Measurements from ENCODE around the gene SIGLEC7. TPM values are rescaled to one million over a fixed set of nuclear protein-coding genes. Genes with fewer than 3 reads are reported as not detected.

The SIGLEC7 gene
- total RNA-seq, 2 donors from 2014 or later = 0.26 to 1.7 TPM

GRCh38 chr19:51123802-51124201 lies 18.3 kb upstream of the SIGLEC7 start:
- no peaks in the 10 kb centered on the region for H3K27me3 ChIP-seq

GRCh38 chr19:51124216-51124615 lies 17.9 kb upstream of the SIGLEC7 start:
- DNase-seq (ENCODE audit: low spot score) = no peak
- H3K4me3 ChIP-seq = no peak overlapping the region
- H3K4me1 ChIP-seq = no peaks in the 10 kb centered on the region
- H3K27me3 ChIP-seq = no peaks in the 10 kb centered on the region
- TF ChIP-seq CTCF (IDR thresholded peaks at IDR 0.05) = no peak
- H3K36me3 ChIP-seq = no peaks in the 10 kb centered on the region
- H3K27ac ChIP-seq = peak overlapping the region in 1 of 2 donors; percentile 40
- no peaks in the 10 kb centered on the region for H3K9me3 ChIP-seq

More at GRCh38 chr19:51123802-51124201, 18.3 kb upstream of the SIGLEC7 start:
- no peaks in the 10 kb centered on the region for H3K4me1 ChIP-seq
- no peak overlapping the region for H3K4me3 ChIP-seq
- TF ChIP-seq CTCF (IDR thresholded peaks at IDR 0.05) = no peak
- H3K27ac ChIP-seq = peak overlapping the region in 1 of 2 donors; percentile 40
- no peak for DNase-seq (ENCODE audit: low spot score)
- H3K36me3 ChIP-seq = no peaks in the 10 kb centered on the region
- H3K9me3 ChIP-seq = no peaks in the 10 kb centered on the region

- DNase-seq (ENCODE audit: low spot score) = no peak
- H3K9me3 ChIP-seq = no peaks in the 10 kb centered on the region
- H3K4me3 ChIP-seq = peak within 1 kb of the TSS; percentile 14 to 21
- H3K4me1 ChIP-seq = no peaks in the 10 kb centered on the region
- no peak for TF ChIP-seq CTCF (IDR thresholded peaks at IDR 0.05)
- no peaks in the 10 kb centered on the region for H3K36me3 ChIP-seq
- H3K27ac ChIP-seq = peak within 1 kb of the TSS; percentile 48 to 60
- no peaks in the 10 kb centered on the region for H3K27me3 ChIP-seq
Observed at GRCh38 chr19:51124729-51125128, 17.4 kb upstream of the SIGLEC7 start, which contains the start of gene SIGLEC9. Gene SIGLEC9 (plus strand): TSS chr19:51124906. CDS start chr19:51124975, 69 bp downstream.

- DNase-seq (ENCODE audit: low spot score) = no peak
- H3K4me1 ChIP-seq = no peaks in the 10 kb centered on the region
- no peaks in the 10 kb centered on the region for H3K9me3 ChIP-seq
- no peak for TF ChIP-seq CTCF (IDR thresholded peaks at IDR 0.05)
- H3K36me3 ChIP-seq = no peaks in the 10 kb centered on the region
- peak overlapping the region; percentile 48 to 60 for H3K27ac ChIP-seq
- H3K27me3 ChIP-seq = no peaks in the 10 kb centered on the region
- peak overlapping the region; percentile 14 to 21 for H3K4me3 ChIP-seq
Observed at GRCh38 chr19:51125421-51126075, 16.6 kb upstream of the SIGLEC7 start.

GRCh38 chr19:51127032-51127431 lies 15.1 kb upstream of the SIGLEC7 start:
- Histone ChIP-seq H3K27me3 (no peaks in the 10 kb centered on the region), H3K4me1 (peaks cover 0 to 6% of the 10 kb centered on the region in 2 donors), H3K27ac (peak overlapping the region in 1 of 2 donors; percentile 60), H3K9me3 (no peaks in the 10 kb centered on the region), H3K4me3 (no peak overlapping the region), H3K36me3 (no peaks in the 10 kb centered on the region)
- DNase-seq (ENCODE audit: low spot score) = no peak
- TF ChIP-seq CTCF (IDR thresholded peaks at IDR 0.05) = no peak

DNA sequence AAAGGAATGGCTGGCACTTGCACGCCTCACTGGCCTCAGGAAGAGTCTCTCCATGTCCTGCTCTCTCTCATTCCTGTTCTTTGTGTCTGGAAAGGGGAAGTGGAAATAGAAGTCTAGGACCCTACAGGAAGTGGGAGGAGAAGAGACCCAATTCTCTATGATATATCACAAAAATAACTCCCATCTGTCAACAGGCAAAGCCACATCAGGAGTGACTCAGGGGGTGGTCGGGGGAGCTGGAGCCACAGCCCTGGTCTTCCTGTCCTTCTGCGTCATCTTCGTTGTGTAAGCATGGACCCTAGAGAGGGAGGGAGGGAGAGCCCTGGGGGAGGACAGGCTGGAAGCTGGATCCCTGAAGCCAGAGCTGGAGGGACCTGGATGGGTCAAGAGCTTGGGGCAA lies 14.3 kb upstream of the SIGLEC7 start:
- Histone ChIP-seq H3K4me1 (peaks cover 0 to 14% of the 10 kb centered on the region in 2 donors), H3K27ac (peak overlapping the region in 1 of 2 donors; percentile 16), H3K27me3 (no peaks in the 10 kb centered on the region), H3K9me3 (no peaks in the 10 kb centered on the region), H3K36me3 (no peaks in the 10 kb centered on the region), H3K4me3 (no peak overlapping the region)
- peak; percentile 76 for DNase-seq (ENCODE audit: low spot score)
- TF ChIP-seq CTCF (IDR thresholded peaks at IDR 0.05) = no peak

Measured in right atrium auricular region (tissue), 2 donors.